SKM-1 treated with dmso at 0.1 percent for 144 hours (cell line): ENCODE results near the gene CLEC3B.
"Not testable (repeated sequence)": the region's sequence is repeated elsewhere in the genome, so short reads cannot be mapped to it uniquely, and the experiment has no call there.

Experiments
- DNase-seq: peaks from one replicate; lab custom pipeline; 2025; ENCODE audit not compliant: unreplicated experiment; lab: John Stamatoyannopoulos, UW

Gene CLEC3B

DNA sequence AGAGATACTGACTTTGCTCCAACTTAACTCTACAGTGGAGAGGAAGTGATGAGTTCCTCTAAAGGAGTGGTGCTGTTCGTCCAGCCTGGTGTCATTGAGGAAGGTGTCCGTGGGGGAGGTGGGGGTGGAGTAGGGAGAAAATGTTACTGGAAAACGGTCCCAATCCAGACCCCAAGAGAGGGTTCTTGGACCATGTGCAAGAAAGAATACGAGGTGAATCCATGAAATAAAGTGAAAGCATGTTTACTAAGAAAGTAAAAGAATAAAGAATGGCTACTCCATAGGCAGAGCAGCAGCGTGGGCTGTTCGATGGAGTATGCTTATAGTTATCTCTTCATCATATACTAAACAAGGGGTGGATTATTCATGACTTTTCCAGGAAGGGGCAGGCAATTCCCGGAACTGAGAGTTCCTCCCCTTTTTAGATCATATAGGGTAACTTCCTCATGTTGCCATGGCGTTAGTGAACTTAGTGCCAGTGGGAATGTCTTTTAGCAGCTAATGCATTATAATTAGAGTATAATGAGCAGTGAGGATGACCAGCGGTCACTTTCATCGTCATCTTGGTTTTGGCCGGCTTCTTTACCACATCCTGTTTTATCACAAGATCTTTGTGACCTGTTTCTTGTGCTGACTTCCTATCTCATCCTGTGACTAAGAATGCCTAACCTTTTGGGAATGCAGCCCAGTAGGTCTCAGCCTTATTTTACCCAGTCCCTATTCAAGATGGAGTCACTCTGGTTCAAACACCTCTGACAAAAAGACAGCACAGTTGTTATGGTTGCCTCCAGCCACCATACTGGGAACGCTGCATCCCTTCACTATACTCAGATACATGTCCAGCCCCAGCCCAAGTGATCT lies 38.6 kb downstream of the CLEC3B start:
- DNase-seq = peak; percentile 27

DNA sequence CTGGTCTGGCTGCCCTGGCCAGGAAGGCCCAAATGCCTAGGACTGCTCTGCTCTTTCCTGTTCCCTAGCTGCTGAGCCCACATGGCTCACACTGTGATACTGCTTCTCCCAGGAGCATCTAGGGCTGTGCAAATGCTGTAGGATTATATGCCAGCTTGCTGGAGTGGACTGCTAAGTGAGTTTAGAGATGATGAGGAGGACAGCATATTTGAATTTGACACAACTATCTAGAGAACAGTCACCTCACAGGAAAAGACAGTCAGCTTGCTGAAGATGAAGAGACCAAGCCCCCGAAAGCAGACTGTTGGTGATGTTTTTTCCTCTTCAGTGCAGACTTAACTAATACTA lies 39.2 kb downstream of the CLEC3B start:
- DNase-seq = no peak

DNA sequence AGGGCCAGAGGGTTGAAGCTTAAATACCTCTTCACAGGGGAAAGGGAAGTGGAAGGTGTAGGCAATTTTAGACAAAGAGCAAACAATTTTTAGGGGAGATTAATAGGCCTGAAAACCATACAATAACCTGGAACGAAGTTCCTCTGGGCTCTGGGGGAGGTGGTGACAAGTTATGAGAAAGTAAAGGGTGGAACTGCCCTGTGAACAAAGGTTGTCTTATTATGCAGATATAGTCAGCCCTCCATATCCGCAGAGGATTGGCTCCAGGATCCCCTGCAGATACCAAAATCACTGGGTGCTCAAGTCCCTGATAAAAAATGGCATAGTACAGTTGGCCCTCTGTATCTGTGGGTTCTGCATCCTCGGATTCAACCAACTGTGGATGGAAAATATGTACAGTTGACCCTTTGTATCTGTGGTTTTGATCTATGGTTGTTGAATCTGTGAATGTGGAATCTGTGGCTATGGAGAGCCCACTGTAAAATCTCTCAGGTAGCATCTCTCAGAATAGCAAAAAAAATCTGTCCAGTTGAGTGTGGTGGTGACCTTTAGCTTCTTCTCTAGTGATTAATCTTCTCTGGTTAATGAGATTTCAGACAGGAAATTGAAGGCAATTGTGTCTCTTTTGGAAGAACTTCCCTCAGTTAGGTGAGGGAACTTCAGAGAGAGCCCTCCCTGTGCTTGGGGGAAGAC lies 40.2 kb downstream of the CLEC3B start:
- DNase-seq = no peak

DNA sequence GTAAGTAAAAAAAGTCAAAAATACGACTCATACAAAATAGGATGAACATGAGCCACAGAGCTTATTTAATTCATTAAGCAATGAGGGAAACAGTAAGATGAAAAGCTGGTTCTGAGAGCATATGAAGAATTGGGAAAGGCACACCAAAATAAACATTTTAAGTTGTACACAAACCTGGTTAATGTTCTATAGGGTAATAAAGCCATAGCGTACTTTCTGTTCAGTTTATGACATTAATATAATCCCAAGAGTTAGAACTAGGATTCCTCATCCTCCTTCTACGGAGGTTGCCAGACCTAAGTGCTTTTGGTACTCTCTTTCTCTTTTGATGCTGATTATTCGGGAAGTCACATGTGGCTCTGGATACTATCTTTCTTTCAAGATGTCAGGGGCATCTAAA lies 41.4 kb downstream of the CLEC3B start:
- DNase-seq = no peak

DNA sequence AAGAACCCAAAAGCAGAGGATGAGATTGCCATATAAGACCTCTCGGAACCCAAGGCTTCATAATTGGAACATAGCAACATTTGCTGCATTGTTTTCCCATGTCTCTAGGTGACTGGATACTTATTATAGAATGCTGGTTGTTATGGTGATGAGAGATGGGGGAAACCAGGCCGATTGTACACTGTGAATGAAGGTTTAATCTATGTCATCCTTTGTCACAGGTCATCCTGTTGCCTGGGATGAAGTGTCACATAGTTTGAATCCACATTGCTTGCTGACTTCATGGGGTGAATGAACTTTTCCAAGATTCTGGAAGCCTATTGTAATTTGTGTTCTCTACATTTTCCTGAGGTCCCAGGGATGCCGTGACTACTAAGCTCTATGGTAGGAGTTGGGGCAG lies 41.8 kb downstream of the CLEC3B start:
- no peak for DNase-seq

DNA sequence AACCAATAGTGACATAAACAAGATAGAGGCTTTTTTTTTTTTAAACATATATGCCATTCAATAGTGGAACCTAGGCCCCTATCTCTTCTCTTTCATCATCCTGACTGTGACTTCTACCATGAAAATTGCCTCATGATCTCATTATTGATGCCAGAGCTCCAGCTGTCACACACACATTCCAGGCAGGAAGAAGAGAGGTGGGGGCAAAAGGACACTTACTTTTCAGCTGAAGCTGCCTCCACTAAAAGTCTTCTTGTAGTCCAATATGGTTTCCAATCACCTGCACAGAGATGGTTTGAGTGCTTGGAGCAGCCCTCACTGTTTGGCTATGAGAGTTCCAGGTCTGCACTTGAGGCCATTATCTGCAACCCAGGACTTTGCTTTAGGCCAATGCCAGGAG lies 45.0 kb downstream of the CLEC3B start:
- no peak for DNase-seq

DNA sequence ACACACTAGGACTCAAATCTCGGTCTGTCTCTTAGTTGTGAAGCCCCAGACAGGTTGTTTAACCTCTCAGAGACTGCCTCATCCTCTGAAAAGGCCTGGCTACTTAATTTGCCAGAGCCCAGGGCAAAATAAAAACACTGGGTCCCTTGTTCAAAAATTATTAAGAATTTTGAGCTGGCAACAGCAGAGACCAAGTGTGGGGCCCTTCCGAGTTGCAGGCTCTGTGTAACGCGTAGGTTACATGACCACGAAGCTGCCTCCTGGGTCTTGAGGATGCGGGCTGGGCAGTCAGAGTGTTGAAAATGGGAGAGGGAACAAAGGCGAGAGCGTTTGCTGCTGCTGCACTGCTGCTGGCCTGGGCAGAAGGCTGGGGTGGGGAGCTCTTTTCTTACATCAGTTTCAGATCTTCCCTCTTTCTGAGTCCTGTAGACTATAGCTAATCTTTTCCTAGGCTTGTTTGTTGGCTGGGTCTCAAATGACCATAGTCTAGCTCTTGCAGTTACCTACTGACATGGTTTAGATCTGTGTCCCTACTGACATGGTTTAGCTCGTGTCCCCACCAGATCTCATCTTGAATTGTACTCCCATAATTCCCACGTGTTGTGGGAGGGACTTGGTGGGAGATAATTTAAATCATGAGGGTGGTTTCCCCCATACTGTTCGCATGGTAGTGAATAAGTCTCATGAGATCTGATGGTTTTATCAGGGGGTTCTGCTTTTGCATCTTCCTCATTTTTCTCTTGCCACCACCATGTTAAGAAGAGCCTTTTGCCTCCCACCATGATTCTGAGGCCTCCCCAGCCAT lies 49.9 kb downstream of the CLEC3B start:
- DNase-seq = no peak

DNA sequence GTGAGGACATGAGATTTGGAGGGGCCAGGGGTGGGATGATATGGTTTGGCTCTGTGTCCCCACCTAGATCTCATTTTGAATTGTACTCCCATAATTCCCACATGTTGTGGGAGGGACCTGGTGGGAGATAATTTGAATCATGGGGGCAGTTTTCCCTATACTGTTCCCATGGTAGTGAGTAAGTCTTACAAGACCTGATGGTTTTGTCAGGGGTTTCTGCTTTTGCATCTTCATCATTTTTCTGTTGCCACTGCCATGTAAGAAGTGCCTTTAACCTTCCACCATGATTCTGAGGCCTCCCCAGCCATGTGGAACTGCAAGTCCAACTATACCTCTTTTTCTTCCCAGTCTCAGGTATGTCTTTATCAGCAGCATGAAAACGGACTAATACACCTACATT lies 52.2 kb downstream of the CLEC3B start:
- not testable (repeated sequence) for DNase-seq

DNA sequence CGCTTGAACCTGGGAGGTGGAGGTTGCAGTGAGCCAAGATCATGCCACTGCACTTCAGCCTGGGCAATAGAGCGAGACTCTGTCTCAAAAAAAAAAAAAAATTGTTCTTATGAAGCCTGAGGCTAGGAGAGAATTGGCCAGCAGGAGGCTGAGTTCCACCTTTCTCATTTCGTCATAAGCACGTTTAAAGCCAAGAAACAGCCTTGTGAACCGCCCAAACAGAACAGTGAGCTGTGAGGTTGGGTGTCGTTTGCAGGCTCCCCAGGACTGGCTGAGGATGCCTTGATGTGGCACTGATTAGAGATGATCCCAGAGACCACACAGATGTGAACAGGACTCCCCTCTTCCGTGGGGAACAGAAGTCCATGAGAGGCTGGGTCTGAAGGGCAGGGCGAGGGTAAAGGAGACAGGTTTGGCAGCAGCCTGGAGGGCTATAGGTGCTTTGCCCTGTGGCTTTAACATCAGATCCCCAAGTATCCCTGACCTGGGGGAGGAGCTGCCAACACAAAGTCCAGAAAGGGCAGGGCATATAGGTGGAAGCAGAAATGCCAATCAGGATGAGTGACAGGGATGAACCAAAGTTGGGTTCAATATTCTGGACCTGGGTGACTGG lies 52.9 kb downstream of the CLEC3B start:
- DNase-seq = peak; percentile 5

DNA sequence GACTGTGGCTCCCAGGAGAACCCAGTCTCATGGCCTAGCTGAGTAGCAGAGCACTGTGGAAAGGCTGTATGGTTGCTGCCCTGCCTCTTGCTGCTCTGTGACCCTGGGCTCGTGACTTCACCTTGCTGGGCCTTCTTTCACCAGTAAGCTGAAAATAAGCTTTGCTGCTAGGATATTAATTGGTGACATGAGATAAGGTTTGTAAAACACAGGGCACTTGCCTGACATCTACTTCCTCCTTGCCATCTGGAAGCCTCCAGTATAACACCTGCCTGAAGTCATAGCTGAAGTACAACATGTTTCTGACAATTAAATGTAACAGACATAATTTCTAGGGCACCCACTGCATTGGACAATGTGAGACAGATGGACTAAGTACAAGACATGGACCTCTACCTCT lies 53.6 kb downstream of the CLEC3B start:
- DNase-seq = no peak

DNA sequence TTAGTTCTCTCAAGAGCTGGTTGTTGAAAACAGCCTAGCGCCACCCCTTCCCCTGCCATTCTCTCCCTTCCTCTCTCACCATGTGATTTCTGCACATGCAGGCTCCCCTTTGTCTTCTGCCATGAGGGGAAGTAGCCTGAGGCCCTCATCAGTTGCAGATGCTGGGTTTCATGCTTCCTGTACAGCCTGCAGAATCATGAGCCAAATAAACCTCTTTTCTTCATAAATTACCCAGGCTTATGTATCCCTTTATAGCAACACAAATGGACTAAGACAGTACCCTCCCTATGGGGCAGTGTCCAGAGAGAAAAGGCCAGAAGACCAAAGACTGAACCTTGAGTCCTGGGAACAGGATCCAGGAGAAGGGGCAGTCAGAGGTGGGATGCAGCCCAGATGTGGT lies 54.7 kb downstream of the CLEC3B start:
- no peak for DNase-seq

DNA sequence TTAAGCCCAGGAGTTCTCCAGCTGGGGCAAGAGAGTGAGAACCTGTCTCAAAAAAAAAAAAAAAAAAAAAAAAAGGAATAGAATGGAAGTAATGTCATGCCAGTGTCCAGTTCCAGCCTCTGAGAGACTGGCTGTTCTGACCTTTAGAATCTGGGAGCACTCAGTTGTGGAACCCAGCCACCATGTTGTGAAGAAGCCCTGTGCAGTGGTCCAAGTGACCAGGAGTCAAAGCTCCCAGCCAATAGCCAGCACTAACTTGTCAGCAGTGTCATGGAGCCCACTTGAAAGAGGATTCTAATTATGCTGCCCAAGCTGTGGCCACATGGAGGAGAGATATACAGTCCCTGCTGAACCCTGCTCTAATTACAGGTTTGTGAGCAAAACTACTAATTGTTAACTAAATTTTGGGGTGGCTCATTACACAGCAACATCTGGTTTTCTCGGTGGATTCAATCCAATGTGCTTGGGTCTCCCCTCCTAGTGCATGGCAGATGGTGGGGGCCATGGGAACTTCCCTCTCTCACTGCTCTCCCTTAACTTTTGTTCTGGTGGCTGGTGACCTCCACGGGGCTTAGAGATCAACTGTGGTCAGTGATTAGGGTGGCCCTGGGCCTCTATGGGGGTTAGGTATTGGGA lies 55.5 kb downstream of the CLEC3B start:
- DNase-seq = no peak

DNA sequence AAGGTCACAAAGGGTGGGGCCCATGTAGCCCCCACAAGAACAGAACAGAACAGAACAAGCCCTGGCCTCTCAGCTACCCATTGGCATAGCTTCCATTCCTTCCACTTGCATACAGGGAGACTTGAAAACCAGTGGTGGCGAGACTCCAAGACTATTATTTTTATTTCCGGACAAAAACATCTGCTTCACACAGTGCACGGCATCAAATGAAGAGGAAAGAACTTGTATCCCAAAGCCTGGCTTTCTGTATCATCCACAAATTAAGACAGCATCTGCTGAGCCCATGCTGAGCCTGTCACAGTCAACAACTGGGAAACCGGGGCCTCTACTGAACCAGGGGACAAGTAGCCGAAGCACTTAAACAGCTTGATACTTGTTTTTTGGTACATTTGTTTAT lies 56.0 kb downstream of the CLEC3B start:
- DNase-seq = no peak

DNA sequence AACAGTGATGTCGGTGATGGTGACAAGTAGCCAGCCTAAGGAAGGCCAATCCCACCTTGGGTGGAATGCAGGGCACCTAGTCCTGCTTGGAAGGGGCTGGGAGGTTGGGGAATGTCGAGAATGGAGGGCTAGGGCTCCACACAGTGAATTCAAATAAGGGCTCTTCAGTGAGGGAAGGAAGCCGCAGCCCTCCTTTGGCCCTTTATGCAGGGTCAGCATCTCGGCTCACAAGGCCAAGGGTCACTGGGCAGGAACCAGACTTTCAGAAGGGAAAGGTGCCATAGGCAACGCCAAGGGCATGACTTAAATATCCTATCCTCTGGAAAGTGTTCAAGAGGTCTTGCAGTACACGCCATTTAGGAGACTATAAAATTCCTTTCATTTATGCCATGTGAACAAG lies 56.9 kb downstream of the CLEC3B start:
- DNase-seq = no peak

DNA sequence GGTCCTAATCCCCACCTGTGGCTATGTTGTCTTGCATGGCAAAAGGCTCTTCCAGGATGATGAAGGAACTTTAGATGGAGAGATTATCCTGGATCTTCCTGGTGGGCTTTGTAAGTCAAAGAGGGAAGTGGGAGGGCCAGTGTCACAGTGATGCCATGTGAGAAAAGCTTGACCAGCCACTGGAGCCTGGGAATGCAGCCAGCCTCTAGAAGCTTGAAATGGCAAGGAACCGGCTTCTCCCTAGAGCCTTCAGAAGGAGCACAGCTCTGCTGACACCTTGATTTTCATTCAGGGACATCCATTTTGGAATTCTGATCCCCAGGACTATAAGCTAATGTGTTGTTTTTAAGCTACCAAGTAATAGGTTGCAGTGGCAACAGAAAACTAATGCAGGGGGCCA lies 58.3 kb downstream of the CLEC3B start:
- no peak for DNase-seq

DNA sequence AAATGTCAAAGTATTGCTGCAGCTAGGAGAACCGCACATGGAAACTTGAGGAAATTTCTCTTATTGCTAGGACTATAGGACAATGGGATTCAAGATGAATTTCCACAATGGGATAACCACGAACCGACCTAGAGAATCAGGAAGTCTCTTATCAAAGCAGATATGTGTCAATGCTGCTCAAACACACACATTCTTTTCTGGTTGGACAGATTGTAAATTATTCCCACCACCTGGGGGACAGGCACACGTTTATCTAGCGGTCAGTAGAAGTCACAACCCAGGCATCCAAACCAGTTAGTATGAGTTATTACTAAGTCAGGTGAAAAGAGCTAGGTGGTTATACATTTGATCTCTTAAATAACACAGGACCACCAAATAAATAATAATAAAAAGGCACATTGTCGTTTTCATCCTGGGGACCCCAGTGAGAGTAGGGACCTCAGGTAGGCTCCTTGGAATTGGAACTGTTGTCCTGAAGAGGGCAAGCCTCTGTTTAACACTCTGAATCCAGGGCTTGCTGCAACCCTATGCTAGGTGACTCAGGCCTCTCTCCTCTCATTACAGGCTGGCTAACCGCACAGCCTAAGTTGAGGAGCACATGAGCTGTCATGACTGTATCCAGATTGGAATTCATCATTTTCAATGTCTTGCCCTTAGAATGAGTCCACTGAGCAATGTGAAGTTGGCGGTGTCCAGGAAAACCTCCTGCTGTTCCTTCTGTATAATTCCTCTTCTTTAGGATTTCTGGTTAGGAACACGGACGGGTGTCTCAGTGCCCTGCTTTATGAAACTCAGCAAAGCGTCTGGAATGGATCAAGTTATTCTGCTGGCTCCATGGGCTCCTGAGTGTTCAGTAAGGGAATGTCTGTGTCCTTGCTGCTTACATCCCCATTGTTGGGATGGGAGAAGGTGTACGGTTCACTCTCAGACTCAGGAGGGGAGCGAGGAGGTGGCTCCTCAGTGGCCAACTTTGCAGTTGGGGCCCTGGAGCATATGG lies 59.0 kb downstream of the CLEC3B start:
- DNase-seq = no peak
